Endometrium (tissue), 2 donors: Measurements from ENCODE around the gene WDR43.
"Not testable (repeated sequence)": the region's sequence is repeated elsewhere in the genome, so short reads cannot be mapped to it uniquely, and the experiment has no call there.

Source experiments
- FAIRE-seq: peaks from 2 replicates; lab custom pipeline; 2012; peaks lifted over from hg19 to GRCh38; lab: Jason Lieb, UNC
- donor health status: control.
- donor health status: control.

The WDR43 gene

DNA sequence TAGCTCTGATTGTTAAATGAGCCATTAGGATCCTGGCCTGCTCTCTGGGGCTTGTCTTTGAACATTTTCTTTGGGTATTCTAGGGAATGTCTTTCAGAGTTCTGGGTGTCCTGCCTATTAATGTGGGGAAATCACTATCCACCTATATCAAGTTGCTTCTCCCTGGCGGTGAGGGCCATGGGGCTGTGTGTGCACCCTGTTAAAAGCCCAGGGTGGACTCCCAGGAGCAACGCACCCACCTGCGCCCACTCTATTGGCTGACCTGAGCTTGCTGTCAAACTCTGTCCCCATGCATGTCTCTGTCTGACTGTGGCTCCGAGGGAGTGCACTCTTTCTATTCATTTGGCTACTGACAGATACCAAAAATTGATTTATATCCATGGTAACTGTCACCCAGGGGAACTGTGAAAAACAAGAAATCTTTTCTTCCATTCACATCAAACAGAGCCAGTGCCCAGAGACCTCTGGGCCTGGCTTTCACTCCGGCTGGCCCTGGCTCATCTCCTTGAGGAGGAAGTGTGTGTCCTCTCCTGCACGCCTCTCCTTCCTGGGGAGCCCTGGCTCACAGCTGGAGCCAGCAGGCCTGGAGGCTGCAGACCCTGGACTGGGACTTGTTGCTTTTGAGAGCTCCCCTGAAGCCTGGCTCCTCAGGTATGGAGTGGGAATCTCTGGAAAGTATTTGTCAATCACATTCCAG is 76.1 kb downstream of the WDR43 start:
- no peak for FAIRE-seq

DNA sequence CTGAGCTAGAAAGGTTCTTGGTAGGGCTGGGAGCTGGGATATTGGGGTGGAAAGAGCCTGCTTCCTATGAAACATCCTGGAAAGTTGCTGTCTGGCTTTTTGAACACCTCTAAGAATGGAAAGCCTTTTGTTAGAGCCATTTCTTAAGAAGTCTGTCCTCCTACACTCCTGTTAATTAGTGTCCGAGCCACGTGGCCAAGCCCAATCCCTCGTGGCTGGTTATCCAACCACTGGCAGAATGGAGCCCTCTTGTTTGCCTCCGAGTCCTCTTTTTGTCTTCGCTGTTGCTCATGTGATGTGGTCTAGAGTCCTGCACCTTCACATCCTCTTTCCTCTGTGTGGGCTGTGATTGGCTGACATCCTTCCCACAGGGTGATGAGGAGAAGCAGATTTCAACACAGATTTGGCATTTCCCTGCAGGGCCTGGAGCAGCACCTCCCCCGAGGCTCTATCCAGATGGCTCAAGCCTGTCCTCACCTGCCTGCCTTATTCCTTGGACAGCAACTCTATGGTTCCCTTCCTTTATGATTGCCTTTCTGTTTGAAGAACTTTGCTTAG is 78.4 kb downstream of the WDR43 start:
- no peak for FAIRE-seq

DNA sequence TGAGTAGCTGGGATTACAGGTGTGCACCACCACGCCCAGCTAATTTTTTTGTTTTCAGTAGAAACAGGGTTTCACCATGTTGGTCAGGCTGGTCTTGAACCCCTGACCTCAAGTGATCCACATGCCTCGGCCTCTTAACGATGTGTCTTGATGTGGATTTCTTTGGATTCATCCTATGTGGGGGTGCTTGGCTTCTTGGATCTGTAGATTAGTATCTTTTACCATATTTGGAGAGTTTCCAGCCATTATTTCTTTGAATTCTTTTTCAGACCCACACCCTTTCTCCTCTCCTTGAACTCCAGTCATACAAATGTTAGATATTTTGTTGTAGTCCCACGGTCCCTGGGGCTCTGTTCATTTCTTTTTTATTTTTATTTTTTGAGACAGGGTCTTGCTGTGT is 79.8 kb downstream of the WDR43 start:
- no peak for FAIRE-seq

- FAIRE-seq = no peak
Measured at GRCh38 chr2:28975671-28976070, 81.2 kb downstream of the WDR43 start.

GRCh38 chr2:28976584-28976983 is 82.1 kb downstream of the WDR43 start:
- FAIRE-seq = no peak

DNA sequence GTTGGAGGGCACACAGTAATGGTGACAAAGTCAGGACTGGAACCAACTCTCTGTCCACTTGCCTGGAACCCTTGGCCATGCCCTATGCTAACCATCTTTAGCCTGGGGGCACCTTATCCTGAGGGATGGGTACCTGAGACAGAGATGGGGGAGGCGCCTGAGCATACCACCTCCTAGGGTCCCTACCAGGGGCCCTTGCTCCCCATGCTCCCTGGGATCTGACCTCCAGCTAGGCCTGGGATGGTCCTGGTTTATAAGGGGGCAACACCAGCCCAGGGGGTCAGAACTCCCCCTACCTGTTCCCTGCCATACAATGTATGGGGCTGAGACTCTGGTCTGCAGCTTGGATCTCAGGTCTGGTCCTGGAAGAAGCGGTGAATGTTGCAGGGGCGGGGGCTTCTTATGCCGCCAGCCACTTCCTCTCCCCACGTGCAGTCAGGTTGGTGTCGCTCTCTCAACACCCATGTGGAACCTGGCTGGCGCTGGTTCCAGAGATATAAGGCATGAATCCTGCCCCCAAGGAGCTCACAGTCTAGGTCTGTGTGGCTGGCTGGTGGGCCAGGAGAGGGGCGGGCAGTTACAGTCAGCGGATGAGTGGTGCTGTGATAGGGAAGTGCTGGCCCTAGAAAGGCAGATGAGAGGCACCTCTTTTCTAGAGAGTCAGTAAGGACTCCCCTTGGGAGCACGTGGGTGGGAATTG is 82.9 kb downstream of the WDR43 start:
- FAIRE-seq = no peak

DNA sequence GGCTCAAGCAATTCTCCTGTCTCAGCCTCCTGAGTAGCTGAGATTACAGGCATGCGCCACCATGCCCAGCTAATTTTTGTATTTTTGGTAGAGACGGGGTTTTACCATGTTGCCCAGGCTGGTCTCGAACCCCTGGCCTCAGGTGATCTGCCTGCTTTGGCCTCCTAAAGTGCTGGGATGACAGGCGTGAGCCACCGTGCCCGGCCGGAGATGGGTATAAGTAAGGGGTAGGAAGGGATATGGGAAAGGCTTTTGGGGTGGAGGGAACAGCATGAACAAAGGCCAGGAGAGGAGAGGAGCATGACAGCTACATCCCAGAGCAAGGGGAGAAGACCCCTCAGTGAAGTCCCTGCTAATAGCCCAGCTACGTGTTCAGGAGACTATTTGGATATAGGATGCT is 83.5 kb downstream of the WDR43 start:
- FAIRE-seq = not testable (repeated sequence)

DNA sequence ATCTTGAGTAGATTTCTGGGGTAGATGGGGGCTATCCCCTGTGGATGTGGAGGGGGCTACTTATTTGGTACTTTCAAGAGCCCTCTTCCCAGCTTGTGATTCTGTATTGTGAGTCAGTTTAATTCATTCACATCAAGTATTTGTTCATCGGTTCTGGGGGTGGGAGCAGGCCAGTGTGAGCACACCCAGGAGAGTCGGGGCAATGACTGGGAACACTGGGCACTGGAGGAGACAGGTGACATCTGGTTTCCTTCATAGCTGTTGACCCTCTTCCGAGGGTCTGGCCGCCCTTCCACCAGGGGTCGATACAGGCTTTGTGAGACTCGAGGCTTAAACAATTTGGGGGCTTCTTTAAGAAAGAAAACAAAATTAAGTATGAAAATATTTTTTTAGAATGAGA is 84.1 kb downstream of the WDR43 start:
- no peak for FAIRE-seq

GRCh38 chr2:28979041-28979440 is 84.6 kb downstream of the WDR43 start:
- no peak for FAIRE-seq

GRCh38 chr2:28979576-28980366 is 85.3 kb downstream of the WDR43 start:
- no peak for FAIRE-seq

GRCh38 chr2:28980368-28981015 is 86.0 kb downstream of the WDR43 start:
- FAIRE-seq = no peak

GRCh38 chr2:28981016-28981441 is 86.6 kb downstream of the WDR43 start, which contains the start of gene TOGARAM2:
TSS of gene TOGARAM2 (plus strand) at chr2:28981298. CDS start at chr2:28994835, 13,537 bp downstream.
- no peak for FAIRE-seq

GRCh38 chr2:28981620-28982376 is 87.3 kb downstream of the WDR43 start:
- FAIRE-seq = no peak

DNA sequence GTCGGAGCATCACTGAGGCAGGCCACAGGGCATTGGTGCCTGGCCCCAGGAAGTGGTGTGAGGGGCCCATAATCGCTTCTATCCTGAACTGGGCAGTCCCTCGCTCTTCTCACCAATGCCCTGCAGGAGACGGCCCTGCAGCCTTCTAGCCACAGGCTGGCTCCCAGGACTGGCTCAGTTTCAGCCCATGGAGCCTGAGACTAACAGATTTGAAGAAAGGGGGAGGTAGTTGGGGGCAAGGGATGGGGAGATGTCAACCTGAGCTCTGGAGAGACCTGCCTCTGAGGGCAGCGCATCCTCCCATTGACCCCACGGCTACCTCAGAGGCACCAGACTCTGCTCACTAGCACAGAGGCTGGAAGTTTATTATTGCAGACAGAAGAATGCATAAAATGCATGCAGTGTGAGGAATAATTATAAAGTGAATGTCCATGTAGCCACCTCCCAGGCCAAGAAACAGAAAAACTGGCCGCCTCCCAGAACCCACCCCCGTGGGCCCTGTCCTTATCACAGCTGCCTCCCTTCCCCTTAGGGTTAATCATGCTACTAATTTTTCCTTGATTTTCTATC is 88.0 kb downstream of the WDR43 start:
- no peak for FAIRE-seq

DNA sequence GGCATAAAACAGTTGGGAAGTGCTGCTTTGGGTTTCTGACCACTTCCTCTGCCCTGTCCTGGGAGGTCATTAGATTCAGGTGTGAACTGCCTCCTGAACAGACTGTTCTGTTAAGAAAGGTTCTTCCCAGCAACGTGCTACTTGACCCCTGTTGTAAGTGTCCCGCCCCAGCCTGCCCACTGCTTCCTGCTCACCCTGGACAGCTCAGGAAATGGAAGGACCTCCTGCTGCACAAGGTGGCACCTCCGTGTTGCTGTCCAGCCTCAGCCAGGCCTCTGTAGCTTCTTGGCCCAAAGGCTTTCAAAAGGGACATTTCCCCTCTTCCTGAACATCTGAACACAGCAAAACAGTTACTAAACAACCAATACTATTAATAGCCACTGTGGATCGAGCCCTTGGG is 92.0 kb downstream of the WDR43 start:
- no peak for FAIRE-seq

- FAIRE-seq = no peak
Measured at GRCh38 chr2:28989973-28990372, 95.5 kb downstream of the WDR43 start.

DNA sequence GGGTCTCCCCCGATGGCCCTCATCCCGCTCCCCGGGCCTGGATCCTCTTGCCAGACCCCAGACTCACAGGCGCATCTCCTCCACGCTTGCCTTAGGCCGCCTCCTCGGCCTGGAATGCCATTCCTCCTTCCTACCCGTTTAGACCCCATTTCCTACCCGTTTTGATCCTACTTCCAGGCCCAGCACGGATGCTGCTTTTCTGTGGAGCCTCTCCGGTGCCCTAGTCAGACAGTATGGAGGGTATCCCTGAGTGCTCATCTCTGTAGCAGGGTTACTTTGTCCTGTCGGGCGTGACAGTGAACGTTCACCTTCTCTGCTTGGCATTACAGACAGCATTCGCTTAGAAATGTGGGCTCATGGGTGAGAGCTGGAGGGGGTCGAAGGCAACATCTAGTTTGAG is 96.0 kb downstream of the WDR43 start:
- no peak for FAIRE-seq

DNA sequence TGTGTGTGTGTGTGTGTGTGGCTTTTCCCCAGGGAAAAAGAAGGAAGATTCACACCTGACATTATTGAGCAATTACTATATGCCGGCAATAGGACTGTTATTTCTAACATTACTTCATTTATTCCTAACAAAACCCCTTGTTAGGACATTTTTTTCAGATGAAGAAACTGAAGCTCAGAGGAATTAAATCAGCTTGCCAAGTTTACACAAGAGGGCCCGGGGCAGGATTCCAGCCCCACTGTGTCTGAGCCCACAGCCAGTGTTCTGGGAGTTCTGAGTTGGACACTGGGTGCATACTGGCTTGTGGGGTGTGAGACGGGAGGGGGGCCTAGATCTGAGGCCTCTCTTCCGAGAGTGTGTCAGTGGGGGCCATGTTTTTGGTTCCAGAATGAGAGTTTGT is 96.6 kb downstream of the WDR43 start:
- no peak for FAIRE-seq

DNA sequence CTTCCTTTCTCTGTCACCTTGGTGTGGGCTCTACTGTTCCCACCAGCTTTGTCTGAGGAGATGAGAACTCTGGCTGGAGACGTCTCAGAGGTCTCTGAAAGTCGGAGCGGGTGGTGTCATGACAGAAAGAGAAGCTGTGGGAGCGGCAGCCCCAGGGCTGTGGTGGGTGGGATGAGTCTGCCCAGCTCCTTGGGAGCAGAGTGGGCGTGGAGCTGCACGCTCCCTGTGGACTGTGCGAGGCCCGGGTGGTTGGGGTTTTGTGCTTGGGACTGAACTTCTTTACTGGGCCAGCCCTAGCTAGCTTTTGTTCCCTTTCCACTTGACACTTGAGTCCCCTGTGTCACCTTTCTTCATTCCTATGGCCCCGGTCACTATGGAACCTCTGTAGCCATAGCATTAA is 97.0 kb downstream of the WDR43 start:
- FAIRE-seq = no peak

- FAIRE-seq = no peak
Measured at GRCh38 chr2:28993206-28993960, 98.9 kb downstream of the WDR43 start.
